Neural cell (in vitro differentiated cells): Measurements from ENCODE around the gene TMEM235. TPM values are rescaled to one million over a fixed set of nuclear protein-coding genes. Genes with fewer than 3 reads are reported as not detected.

Experiments used
- H2AFZ ChIP-seq: fragments of 200-600, 300-800 bp; sonication (generic), shearing (Covaris generic); 2 replicates; pipeline ENCODE4 v1.6.0; 2014; ENCODE audit warnings: low read depth, mild to moderate bottlenecking, antibody characterized with exemption, low read length, moderate library complexity
- H3F3A ChIP-seq: fragments of 200-600 bp; shearing (Covaris generic); 2 replicates; pipeline ENCODE4 v1.6.1; 2016; ENCODE audit warnings: mild to moderate bottlenecking, moderate library complexity, mixed read lengths, antibody characterized with exemption, low read length; ENCODE audit not compliant: insufficient read depth, poor library complexity, severe bottlenecking
- H3K27ac ChIP-seq: fragments of 200-600, 300-800 bp; sonication (generic), shearing (Covaris generic); 2 replicates; pipeline ENCODE4 v1.5.1; 2014; ENCODE audit warnings: mild to moderate bottlenecking, low read length, moderate library complexity
- H3K27me3 ChIP-seq: fragments of 300-800, 200-600 bp; sonication (generic), shearing (Covaris generic); 2 replicates; pipeline ENCODE4 v1.6.0; 2014; ENCODE audit warnings: mild to moderate bottlenecking, low read depth, low read length, moderate library complexity; ENCODE audit not compliant: insufficient read depth
- H3K36me3 ChIP-seq: fragments of 300-800, 200-600 bp; sonication (generic), shearing (Covaris generic); 2 replicates; pipeline ENCODE4 v1.5.1; 2014; ENCODE audit warnings: mild to moderate bottlenecking, antibody characterized with exemption, low read length, moderate library complexity; ENCODE audit not compliant: insufficient read depth
- H3K4me2 ChIP-seq: fragments of 300-800, 200-600 bp; sonication (generic), shearing (Covaris generic); 2 replicates; pipeline ENCODE4 v1.6.0; 2014; ENCODE audit warnings: mild to moderate bottlenecking, low read length
- H3K4me3 ChIP-seq: fragments of 300-800, 200-600 bp; sonication (generic), shearing (Covaris generic); 2 replicates; pipeline ENCODE4 v1.5.1; 2014; ENCODE audit warnings: mild to moderate bottlenecking, low read length, moderate library complexity
- H3K79me2 ChIP-seq: fragments of 200-600 bp; shearing (Covaris generic); replicated peaks from 2 replicates; pipeline ENCODE4 v1.6.0; 2014; ENCODE audit warnings: mild to moderate bottlenecking, low read length, moderate library complexity; ENCODE audit not compliant: insufficient read depth
- H3K9ac ChIP-seq: fragments of 300-800, 200-600 bp; sonication (generic), shearing (Covaris generic); 2 replicates; pipeline ENCODE4 v1.6.1; 2016; ENCODE audit warnings: mild to moderate bottlenecking, low read length, mixed read lengths
- H3K9me2 ChIP-seq: fragments of 200-600 bp; shearing (Covaris generic); 2 replicates; pipeline ENCODE4 v1.6.1; 2016; ENCODE audit warnings: mild to moderate bottlenecking, low read length, mixed read lengths; ENCODE audit not compliant: insufficient read depth
- H3K9me3 ChIP-seq: fragments of 200-600, 300-800 bp; sonication (generic), shearing (Covaris generic); 2 replicates; pipeline ENCODE4 v1.6.1; 2016; ENCODE audit warnings: mild to moderate bottlenecking, mixed run types, low read length, moderate library complexity, mixed read lengths
- H4K20me1 ChIP-seq: fragments of 200-600 bp; shearing (Covaris generic); 2 replicates; pipeline ENCODE4 v1.6.1; 2016; ENCODE audit warnings: mild to moderate bottlenecking, mixed run types; ENCODE audit not compliant: insufficient read depth
- EP300 ChIP-seq: fragments of 450-650 bp; conservative IDR thresholded peaks from 2 replicates; pipeline ENCODE4 v1.6.1; 2014; ENCODE audit warnings: antibody characterized with exemption, mild to moderate bottlenecking, moderate library complexity; ENCODE audit not compliant: poor library complexity, severe bottlenecking
- EZH2 ChIP-seq: fragments of 200-600, 300-800 bp; shearing (Covaris generic), sonication (generic); IDR thresholded peaks from 2 replicates; pipeline ENCODE4 v1.6.1; 2014; ENCODE audit warnings: antibody characterized with exemption, low read length, borderline replicate concordance, mild to moderate bottlenecking; ENCODE audit not compliant: insufficient read depth, poor library complexity, severe bottlenecking
- MXI1 ChIP-seq: fragments of 450-650 bp; conservative IDR thresholded peaks from 2 replicates; pipeline ENCODE4 v1.6.1; 2014; ENCODE audit warnings: antibody characterized with exemption, mild to moderate bottlenecking; ENCODE audit not compliant: poor library complexity, severe bottlenecking
- POLR2AphosphoS5 ChIP-seq: IDR thresholded peaks from 2 replicates; pipeline ENCODE4 v1.6.1; 2012
- RAD21 ChIP-seq: fragments of 450-650 bp; conservative IDR thresholded peaks from 2 replicates; pipeline ENCODE4 v1.6.1; 2014; ENCODE audit warnings: antibody characterized with exemption, mild to moderate bottlenecking, moderate library complexity
- SMC3 ChIP-seq: fragments of 450-650 bp; conservative IDR thresholded peaks from 2 replicates; pipeline ENCODE4 v1.6.1; 2014; ENCODE audit warnings: antibody characterized with exemption, mild to moderate bottlenecking, moderate library complexity; ENCODE audit not compliant: poor library complexity
- TAF1 ChIP-seq: IDR thresholded peaks from 2 replicates; pipeline ENCODE4 v1.6.1; 2012; ENCODE audit warnings: low read depth
- polyA plus RNA-seq: library from polyadenylated mRNA; depleted of rRNA; stranded (reverse); fragments of >200 nt; gene quantifications from 2 replicates; pipeline ENCODE4 v1.2.3, GENCODE V29; 2014
- TF ChIP-seq, protein P1 (sequence below): IDR thresholded peaks from 2 replicates; pipeline ENCODE4 v1.6.1; 2012; ENCODE audit warnings: borderline replicate concordance
- TF ChIP-seq, protein P2 (sequence below): fragments of 450-650 bp; IDR thresholded peaks from 2 replicates; pipeline ENCODE4 v1.5.1; 2014; ENCODE audit warnings: antibody characterized with exemption, mild to moderate bottlenecking, moderate library complexity; ENCODE audit not compliant: poor library complexity, severe bottlenecking

TMEM235 gene
- polyA plus RNA-seq, 1 donor from 2014 or later: not detected

DNA sequence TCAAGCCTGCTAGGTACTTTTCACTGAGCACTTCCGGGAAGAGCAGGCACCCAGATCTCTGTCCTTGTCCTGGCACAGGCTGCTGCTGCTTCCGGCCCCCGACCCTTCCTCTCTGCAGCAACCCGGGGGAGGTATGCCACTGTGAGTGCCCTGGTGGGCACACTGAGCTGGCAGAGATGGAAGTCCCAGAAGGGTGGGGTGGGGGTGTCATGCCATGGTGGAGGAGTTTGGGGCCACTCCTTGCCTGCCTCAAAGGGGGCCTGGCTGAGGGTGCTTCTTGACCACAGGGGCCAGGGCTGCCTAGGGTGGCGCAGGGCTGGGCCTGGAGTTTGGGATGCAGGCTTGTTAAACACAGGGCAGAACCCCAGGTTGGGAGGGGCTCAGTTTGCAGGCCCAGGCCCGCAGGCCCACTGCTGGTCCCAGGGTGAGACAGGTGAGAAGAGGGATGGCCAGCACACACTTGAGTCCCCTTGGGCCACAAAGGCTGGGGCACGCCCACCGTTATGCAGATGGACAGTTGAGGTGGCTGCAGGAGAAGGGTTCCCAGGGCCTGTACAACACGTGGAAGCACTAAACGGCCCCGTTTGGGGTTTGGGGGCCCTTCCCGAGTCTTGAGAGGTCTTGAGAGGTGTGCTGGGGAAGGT, 8.7 kb downstream of the TMEM235 start:
- Histone ChIP-seq H3K9me3 (no peaks in the 10 kb centered on the region), H4K20me1 (no peaks in the 10 kb centered on the region), H2AFZ (no peak overlapping the region), H3K9me2 (no peaks in the 10 kb centered on the region), H3K36me3 (no peaks in the 10 kb centered on the region), H3K4me3 (no peak overlapping the region), H3K4me2 (no peak overlapping the region), H3K27me3 (no peaks in the 10 kb centered on the region), H3K79me2 (no peaks in the 10 kb centered on the region), H3K27ac (no peak overlapping the region), H3F3A (no peaks in the 10 kb centered on the region), H3K9ac (no peak overlapping the region)
- TF ChIP-seq RAD21 (no peak), MXI1 (no peak), POLR2AphosphoS5 (no peak), TAF1 (no peak), EZH2 (no peak), EP300 (no peak), SMC3 (no peak)
- TF ChIP-seq, protein P1, sequence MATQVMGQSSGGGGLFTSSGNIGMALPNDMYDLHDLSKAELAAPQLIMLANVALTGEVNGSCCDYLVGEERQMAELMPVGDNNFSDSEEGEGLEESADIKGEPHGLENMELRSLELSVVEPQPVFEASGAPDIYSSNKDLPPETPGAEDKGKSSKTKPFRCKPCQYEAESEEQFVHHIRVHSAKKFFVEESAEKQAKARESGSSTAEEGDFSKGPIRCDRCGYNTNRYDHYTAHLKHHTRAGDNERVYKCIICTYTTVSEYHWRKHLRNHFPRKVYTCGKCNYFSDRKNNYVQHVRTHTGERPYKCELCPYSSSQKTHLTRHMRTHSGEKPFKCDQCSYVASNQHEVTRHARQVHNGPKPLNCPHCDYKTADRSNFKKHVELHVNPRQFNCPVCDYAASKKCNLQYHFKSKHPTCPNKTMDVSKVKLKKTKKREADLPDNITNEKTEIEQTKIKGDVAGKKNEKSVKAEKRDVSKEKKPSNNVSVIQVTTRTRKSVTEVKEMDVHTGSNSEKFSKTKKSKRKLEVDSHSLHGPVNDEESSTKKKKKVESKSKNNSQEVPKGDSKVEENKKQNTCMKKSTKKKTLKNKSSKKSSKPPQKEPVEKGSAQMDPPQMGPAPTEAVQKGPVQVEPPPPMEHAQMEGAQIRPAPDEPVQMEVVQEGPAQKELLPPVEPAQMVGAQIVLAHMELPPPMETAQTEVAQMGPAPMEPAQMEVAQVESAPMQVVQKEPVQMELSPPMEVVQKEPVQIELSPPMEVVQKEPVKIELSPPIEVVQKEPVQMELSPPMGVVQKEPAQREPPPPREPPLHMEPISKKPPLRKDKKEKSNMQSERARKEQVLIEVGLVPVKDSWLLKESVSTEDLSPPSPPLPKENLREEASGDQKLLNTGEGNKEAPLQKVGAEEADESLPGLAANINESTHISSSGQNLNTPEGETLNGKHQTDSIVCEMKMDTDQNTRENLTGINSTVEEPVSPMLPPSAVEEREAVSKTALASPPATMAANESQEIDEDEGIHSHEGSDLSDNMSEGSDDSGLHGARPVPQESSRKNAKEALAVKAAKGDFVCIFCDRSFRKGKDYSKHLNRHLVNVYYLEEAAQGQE: no peak
- TF ChIP-seq, protein P2, sequence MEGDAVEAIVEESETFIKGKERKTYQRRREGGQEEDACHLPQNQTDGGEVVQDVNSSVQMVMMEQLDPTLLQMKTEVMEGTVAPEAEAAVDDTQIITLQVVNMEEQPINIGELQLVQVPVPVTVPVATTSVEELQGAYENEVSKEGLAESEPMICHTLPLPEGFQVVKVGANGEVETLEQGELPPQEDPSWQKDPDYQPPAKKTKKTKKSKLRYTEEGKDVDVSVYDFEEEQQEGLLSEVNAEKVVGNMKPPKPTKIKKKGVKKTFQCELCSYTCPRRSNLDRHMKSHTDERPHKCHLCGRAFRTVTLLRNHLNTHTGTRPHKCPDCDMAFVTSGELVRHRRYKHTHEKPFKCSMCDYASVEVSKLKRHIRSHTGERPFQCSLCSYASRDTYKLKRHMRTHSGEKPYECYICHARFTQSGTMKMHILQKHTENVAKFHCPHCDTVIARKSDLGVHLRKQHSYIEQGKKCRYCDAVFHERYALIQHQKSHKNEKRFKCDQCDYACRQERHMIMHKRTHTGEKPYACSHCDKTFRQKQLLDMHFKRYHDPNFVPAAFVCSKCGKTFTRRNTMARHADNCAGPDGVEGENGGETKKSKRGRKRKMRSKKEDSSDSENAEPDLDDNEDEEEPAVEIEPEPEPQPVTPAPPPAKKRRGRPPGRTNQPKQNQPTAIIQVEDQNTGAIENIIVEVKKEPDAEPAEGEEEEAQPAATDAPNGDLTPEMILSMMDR: no peak

DNA sequence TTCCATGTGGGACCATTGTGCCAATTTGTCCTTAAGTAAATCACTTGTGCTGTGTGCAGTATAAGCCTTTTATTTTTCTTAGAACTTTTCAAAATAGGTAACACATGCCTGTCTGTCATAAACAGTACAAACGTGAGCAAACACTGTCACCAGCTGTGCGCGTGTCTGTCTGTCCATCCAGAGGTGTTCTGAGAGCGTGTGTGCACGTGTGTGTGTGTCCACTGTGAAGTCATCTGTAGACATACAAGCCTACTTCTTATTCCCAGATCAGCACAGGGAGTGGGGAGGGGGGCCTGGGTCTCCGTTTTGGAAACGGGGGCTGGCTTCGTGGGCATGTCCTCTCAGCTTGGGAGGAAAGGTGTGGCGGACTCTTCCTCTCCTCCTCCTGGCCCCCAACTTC, 9.4 kb downstream of the TMEM235 start:
- TF ChIP-seq RAD21: no peak
- TF ChIP-seq, protein P1: no peak
- TF ChIP-seq EZH2: no peak
- TF ChIP-seq POLR2AphosphoS5: no peak
- TF ChIP-seq, protein P2: no peak
- TF ChIP-seq MXI1: no peak
- no peak for TF ChIP-seq EP300
- no peak for TF ChIP-seq TAF1
- TF ChIP-seq SMC3: no peak
- Histone ChIP-seq H3K4me2 (no peak overlapping the region), H3K36me3 (no peaks in the 10 kb centered on the region), H3K9me2 (no peaks in the 10 kb centered on the region), H3K79me2 (no peaks in the 10 kb centered on the region), H3K9me3 (no peaks in the 10 kb centered on the region), H3F3A (no peaks in the 10 kb centered on the region), H2AFZ (no peak overlapping the region), H3K4me3 (no peak overlapping the region), H3K27me3 (no peaks in the 10 kb centered on the region), H3K9ac (no peak overlapping the region), H4K20me1 (no peaks in the 10 kb centered on the region), H3K27ac (no peak overlapping the region)
